ENCODE data around the gene NOXO1. TPM values are rescaled to one million over a fixed set of nuclear protein-coding genes. Genes with fewer than 3 reads are reported as not detected.

NOXO1 gene
- total and polyA plus RNA-seq, 2 experiments from 2014 or later = 2.0 to 2.6 TPM

DNA sequence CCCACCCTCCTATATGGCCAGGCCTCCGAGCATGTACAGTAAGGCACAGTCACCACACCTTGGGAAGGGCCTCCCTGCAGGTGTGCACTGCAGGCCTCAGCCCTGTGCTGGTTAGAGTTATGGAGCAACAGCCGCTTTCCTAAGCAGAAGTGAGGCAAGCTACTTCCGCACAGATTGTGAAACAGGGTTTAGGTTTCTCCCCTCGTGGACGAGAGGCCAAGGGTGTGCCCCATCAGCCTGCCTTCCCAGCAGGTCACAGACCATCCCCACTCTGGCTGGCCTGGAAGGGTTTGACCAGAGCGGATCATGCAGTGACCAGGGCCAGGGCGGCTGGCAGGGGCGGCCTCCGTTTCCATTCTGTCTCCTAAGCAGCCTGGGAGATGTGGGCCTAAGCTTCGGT is 43.0 kb downstream of the NOXO1 start:
- H3K9me3 Mint-ChIP-seq = no peaks in the 10 kb centered on the region
- Histone ChIP-seq H3K27me3 (ENCODE audit: insufficient read depth) (no peaks in the 10 kb centered on the region), H3K27ac (ENCODE audit: low read depth) (no peak overlapping the region), H3K4me1 (ENCODE audit: insufficient read depth) (peaks cover 9% of the 10 kb centered on the region; the same call in 1 of the 2 replicates), H3K9me2 (ENCODE audit: insufficient read depth) (no peaks in the 10 kb centered on the region), H3K36me3 (ENCODE audit: insufficient read depth) (no peaks in the 10 kb centered on the region), H3K4me2 (no peak overlapping the region), H3F3A (replicated peaks; ENCODE audit: low read depth) (0 out of 2 replicates have a peak, but pooled peaks cover 8% of the 10 kb centered on the region), H3K79me2 (replicated peaks; ENCODE audit: insufficient read depth) (no peaks in the 10 kb centered on the region), H2AFZ (no peak overlapping the region), H3K4me3 (no peak overlapping the region), H4K20me1 (replicated peaks; ENCODE audit: insufficient read depth) (no peaks in the 10 kb centered on the region; the same call in 1 of the 2 replicates)
- H3K27ac Mint-ChIP-seq = no peak overlapping the region
- no peak overlapping the region for H3K4me3 Mint-ChIP-seq
- TF ChIP-seq ZNF114 (CRISPR knock-in tag; IDR thresholded peaks at IDR 0.05) (no peak), STAT1 (IDR thresholded peaks at IDR 0.05; ENCODE audit: unreplicated experiment) (no peak), POLR2AphosphoS5 (IDR thresholded peaks at IDR 0.05; ENCODE audit: low read depth) (no peak), NANOG (IDR thresholded peaks at IDR 0.05; ENCODE audit: borderline replicate concordance) (no peak), EZH2 (IDR thresholded peaks at IDR 0.05; ENCODE audit: low read depth, unreplicated experiment) (no peak), ETS1 (IDR thresholded peaks at IDR 0.05) (no peak), JUNB (IDR thresholded peaks at IDR 0.05; ENCODE audit: unreplicated experiment) (no peak)
- TF ChIP-seq, protein P1, sequence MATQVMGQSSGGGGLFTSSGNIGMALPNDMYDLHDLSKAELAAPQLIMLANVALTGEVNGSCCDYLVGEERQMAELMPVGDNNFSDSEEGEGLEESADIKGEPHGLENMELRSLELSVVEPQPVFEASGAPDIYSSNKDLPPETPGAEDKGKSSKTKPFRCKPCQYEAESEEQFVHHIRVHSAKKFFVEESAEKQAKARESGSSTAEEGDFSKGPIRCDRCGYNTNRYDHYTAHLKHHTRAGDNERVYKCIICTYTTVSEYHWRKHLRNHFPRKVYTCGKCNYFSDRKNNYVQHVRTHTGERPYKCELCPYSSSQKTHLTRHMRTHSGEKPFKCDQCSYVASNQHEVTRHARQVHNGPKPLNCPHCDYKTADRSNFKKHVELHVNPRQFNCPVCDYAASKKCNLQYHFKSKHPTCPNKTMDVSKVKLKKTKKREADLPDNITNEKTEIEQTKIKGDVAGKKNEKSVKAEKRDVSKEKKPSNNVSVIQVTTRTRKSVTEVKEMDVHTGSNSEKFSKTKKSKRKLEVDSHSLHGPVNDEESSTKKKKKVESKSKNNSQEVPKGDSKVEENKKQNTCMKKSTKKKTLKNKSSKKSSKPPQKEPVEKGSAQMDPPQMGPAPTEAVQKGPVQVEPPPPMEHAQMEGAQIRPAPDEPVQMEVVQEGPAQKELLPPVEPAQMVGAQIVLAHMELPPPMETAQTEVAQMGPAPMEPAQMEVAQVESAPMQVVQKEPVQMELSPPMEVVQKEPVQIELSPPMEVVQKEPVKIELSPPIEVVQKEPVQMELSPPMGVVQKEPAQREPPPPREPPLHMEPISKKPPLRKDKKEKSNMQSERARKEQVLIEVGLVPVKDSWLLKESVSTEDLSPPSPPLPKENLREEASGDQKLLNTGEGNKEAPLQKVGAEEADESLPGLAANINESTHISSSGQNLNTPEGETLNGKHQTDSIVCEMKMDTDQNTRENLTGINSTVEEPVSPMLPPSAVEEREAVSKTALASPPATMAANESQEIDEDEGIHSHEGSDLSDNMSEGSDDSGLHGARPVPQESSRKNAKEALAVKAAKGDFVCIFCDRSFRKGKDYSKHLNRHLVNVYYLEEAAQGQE (IDR thresholded peaks at IDR 0.05; ENCODE audit: unreplicated experiment) = no peak
- TF ChIP-seq, protein P2, sequence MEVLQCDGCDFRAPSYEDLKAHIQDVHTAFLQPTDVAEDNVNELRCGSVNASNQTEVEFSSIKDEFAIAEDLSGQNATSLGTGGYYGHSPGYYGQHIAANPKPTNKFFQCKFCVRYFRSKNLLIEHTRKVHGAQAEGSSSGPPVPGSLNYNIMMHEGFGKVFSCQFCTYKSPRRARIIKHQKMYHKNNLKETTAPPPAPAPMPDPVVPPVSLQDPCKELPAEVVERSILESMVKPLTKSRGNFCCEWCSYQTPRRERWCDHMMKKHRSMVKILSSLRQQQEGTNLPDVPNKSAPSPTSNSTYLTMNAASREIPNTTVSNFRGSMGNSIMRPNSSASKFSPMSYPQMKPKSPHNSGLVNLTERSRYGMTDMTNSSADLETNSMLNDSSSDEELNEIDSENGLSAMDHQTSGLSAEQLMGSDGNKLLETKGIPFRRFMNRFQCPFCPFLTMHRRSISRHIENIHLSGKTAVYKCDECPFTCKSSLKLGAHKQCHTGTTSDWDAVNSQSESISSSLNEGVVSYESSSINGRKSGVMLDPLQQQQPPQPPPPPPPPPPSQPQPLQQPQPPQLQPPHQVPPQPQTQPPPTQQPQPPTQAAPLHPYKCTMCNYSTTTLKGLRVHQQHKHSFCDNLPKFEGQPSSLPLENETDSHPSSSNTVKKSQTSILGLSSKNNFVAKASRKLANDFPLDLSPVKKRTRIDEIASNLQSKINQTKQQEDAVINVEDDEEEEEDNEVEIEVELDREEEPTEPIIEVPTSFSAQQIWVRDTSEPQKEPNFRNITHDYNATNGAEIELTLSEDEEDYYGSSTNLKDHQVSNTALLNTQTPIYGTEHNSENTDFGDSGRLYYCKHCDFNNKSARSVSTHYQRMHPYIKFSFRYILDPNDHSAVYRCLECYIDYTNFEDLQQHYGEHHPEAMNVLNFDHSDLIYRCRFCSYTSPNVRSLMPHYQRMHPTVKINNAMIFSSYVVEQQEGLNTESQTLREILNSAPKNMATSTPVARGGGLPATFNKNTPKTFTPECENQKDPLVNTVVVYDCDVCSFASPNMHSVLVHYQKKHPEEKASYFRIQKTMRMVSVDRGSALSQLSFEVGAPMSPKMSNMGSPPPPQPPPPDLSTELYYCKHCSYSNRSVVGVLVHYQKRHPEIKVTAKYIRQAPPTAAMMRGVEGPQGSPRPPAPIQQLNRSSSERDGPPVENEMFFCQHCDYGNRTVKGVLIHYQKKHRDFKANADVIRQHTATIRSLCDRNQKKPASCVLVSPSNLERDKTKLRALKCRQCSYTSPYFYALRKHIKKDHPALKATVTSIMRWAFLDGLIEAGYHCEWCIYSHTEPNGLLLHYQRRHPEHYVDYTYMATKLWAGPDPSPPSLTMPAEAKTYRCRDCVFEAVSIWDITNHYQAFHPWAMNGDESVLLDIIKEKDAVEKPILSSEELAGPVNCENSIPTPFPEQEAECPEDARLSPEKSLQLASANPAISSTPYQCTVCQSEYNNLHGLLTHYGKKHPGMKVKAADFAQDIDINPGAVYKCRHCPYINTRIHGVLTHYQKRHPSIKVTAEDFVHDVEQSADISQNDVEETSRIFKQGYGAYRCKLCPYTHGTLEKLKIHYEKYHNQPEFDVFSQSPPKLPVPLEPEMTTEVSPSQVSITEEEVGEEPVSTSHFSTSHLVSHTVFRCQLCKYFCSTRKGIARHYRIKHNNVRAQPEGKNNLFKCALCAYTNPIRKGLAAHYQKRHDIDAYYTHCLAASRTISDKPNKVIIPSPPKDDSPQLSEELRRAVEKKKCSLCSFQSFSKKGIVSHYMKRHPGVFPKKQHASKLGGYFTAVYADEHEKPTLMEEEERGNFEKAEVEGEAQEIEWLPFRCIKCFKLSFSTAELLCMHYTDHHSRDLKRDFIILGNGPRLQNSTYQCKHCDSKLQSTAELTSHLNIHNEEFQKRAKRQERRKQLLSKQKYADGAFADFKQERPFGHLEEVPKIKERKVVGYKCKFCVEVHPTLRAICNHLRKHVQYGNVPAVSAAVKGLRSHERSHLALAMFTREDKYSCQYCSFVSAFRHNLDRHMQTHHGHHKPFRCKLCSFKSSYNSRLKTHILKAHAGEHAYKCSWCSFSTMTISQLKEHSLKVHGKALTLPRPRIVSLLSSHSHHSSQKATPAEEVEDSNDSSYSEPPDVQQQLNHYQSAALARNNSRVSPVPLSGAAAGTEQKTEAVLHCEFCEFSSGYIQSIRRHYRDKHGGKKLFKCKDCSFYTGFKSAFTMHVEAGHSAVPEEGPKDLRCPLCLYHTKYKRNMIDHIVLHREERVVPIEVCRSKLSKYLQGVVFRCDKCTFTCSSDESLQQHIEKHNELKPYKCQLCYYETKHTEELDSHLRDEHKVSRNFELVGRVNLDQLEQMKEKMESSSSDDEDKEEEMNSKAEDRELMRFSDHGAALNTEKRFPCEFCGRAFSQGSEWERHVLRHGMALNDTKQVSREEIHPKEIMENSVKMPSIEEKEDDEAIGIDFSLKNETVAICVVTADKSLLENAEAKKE (CRISPR knock-in tag; IDR thresholded peaks at IDR 0.05) = no peak
- H3K4me1 Mint-ChIP-seq = peaks cover 8% of the 10 kb centered on the region
- peaks cover 16% of the 10 kb centered on the region for H3K36me3 Mint-ChIP-seq (ENCODE audit: low read depth)
- ATAC-seq (no peak), DNase-seq (ENCODE audit: low spot score) (no peak)
- peaks cover 8% of the 10 kb centered on the region for H3K27me3 Mint-ChIP-seq (ENCODE audit: insufficient read depth, low read depth, poor library complexity)

Data from GM23338 (cell line).